Measurements from ENCODE around the gene FAM81B.

The FAM81B gene

DNA sequence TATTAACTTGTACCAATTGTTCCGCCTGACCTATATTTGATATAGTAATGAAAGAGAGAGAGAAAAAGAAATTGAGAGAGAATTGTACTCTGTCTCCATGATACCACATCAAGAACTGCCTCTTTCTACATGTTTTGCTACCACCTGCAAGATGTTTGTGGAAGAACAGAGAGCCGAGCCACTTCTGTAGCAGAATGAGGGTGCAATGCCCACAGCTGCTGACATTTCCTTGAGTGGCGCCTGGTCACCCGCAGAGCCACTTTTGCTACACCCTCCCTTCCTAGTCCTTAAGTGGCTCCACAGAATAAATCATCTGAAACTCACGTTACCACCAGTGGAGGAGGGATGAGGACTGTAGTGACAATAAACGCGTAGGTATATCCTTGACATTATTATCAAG, 17.1 kb upstream of the FAM81B start:
- no peaks in the 10 kb centered on the region for H4K20me1 ChIP-seq (ENCODE audit: low read depth, low read length)
- H3F3A ChIP-seq (ENCODE audit: insufficient read depth), result no peaks in the 10 kb centered on the region
- H3K9ac ChIP-seq (ENCODE audit: low read length), result no peak overlapping the region
- TF ChIP-seq EZH2phosphoT487 (conservative IDR thresholded peaks at IDR 0.05; ENCODE audit: low read length), result no peak
- no peak for TF ChIP-seq CTCF (IDR thresholded peaks at IDR 0.05; ENCODE audit: insufficient read depth, low read length, poor library complexity, severe bottlenecking)
- H3K36me3 ChIP-seq (ENCODE audit: low read length), result no peaks in the 10 kb centered on the region
- H3K27me3 ChIP-seq (ENCODE audit: low read length), result no peaks in the 10 kb centered on the region
- H3K4me2 ChIP-seq (ENCODE audit: low read depth, low read length, poor library complexity, severe bottlenecking), result no peak overlapping the region
- H3K4me3 ChIP-seq (ENCODE audit: insufficient read depth, low read length, poor library complexity, severe bottlenecking), result no peak overlapping the region
- H2AFZ ChIP-seq (ENCODE audit: low read depth, low read length, severe bottlenecking), result no peak overlapping the region
- no peaks in the 10 kb centered on the region for H3K9me2 ChIP-seq (replicated peaks; ENCODE audit: insufficient read depth, low read length)
- no peaks in the 10 kb centered on the region for H3K79me2 ChIP-seq (ENCODE audit: insufficient read depth, low read length)
- no peak overlapping the region for H3K27ac ChIP-seq (ENCODE audit: low read depth, low read length)
- no peaks in the 10 kb centered on the region for H3K9me3 ChIP-seq (ENCODE audit: insufficient read depth, low read length)

GRCh38 chr5:95375591-95375990, 15.6 kb upstream of the FAM81B start:
- no peaks in the 10 kb centered on the region for H3K9me3 ChIP-seq (ENCODE audit: insufficient read depth, low read length)
- H3K27ac ChIP-seq (ENCODE audit: low read depth, low read length), result no peak overlapping the region
- H2AFZ ChIP-seq (ENCODE audit: low read depth, low read length, severe bottlenecking), result no peak overlapping the region
- H3K36me3 ChIP-seq (ENCODE audit: low read length), result no peaks in the 10 kb centered on the region
- no peaks in the 10 kb centered on the region for H3K9me2 ChIP-seq (replicated peaks; ENCODE audit: insufficient read depth, low read length)
- no peaks in the 10 kb centered on the region for H3K79me2 ChIP-seq (ENCODE audit: insufficient read depth, low read length)
- no peaks in the 10 kb centered on the region for H3K27me3 ChIP-seq (ENCODE audit: low read length)
- H3K9ac ChIP-seq (ENCODE audit: low read length), result no peak overlapping the region
- H3K4me3 ChIP-seq (ENCODE audit: insufficient read depth, low read length, poor library complexity, severe bottlenecking), result no peak overlapping the region
- H3F3A ChIP-seq (ENCODE audit: insufficient read depth), result no peaks in the 10 kb centered on the region
- no peak for TF ChIP-seq EZH2phosphoT487 (conservative IDR thresholded peaks at IDR 0.05; ENCODE audit: low read length)
- TF ChIP-seq CTCF (IDR thresholded peaks at IDR 0.05; ENCODE audit: insufficient read depth, low read length, poor library complexity, severe bottlenecking), result no peak
- no peak overlapping the region for H3K4me2 ChIP-seq (ENCODE audit: low read depth, low read length, poor library complexity, severe bottlenecking)
- H4K20me1 ChIP-seq (ENCODE audit: low read depth, low read length), result no peaks in the 10 kb centered on the region

DNA sequence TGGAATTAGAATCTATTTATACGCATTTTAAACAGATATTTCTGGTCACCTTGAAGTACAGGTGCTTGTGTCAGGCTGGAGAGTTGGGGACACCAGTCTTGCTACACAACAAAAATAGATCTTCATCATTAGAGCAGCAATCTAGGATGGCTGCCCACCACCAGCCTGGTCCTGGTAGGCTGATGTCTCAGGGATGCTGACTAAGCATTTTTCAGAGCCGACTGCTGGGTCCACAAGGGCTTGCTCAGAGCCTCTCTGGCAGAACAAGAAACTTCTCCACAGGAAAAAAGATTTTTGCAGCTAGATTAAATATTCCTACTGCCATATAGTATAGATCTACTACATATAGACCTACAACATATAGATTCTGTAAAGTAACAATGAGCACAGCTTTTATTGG, 12.0 kb upstream of the FAM81B start:
- no peak for TF ChIP-seq CTCF (IDR thresholded peaks at IDR 0.05; ENCODE audit: insufficient read depth, low read length, poor library complexity, severe bottlenecking)
- no peak for TF ChIP-seq EZH2phosphoT487 (conservative IDR thresholded peaks at IDR 0.05; ENCODE audit: low read length)

More for the DNA sequence above, 12.0 kb upstream of the FAM81B start:
- H3F3A ChIP-seq (ENCODE audit: insufficient read depth), result no peaks in the 10 kb centered on the region
- no peak overlapping the region for H3K9ac ChIP-seq (ENCODE audit: low read length)
- no peaks in the 10 kb centered on the region for H3K9me2 ChIP-seq (replicated peaks; ENCODE audit: insufficient read depth, low read length)
- H3K9me3 ChIP-seq (ENCODE audit: insufficient read depth, low read length), result no peaks in the 10 kb centered on the region
- no peaks in the 10 kb centered on the region for H3K79me2 ChIP-seq (ENCODE audit: insufficient read depth, low read length)
- H3K4me3 ChIP-seq (ENCODE audit: insufficient read depth, low read length, poor library complexity, severe bottlenecking), result no peak overlapping the region
- H3K4me2 ChIP-seq (ENCODE audit: low read depth, low read length, poor library complexity, severe bottlenecking), result no peak overlapping the region
- H2AFZ ChIP-seq (ENCODE audit: low read depth, low read length, severe bottlenecking), result no peak overlapping the region
- no peak overlapping the region for H3K27ac ChIP-seq (ENCODE audit: low read depth, low read length)
- no peaks in the 10 kb centered on the region for H4K20me1 ChIP-seq (ENCODE audit: low read depth, low read length)
- H3K36me3 ChIP-seq (ENCODE audit: low read length), result no peaks in the 10 kb centered on the region
- H3K27me3 ChIP-seq (ENCODE audit: low read length), result no peaks in the 10 kb centered on the region
